ENCODE data around the gene KLHL40.

Gene KLHL40

GRCh38 chr3:42657675-42658074 lies 27.7 kb upstream of the KLHL40 start:
- DNase-seq (ENCODE audit: low read depth): no peak

GRCh38 chr3:42658091-42658770 lies 27.1 kb upstream of the KLHL40 start:
- no peak for DNase-seq (ENCODE audit: low read depth)

- DNase-seq (ENCODE audit: low read depth): no peak
Observed at GRCh38 chr3:42658771-42659390, 26.5 kb upstream of the KLHL40 start.

GRCh38 chr3:42659451-42660130 lies 25.7 kb upstream of the KLHL40 start:
- no peak for DNase-seq (ENCODE audit: low read depth)

- DNase-seq (ENCODE audit: low read depth): no peak
Observed at GRCh38 chr3:42660131-42660715, 25.1 kb upstream of the KLHL40 start.

GRCh38 chr3:42660898-42661297 lies 24.4 kb upstream of the KLHL40 start:
- DNase-seq (ENCODE audit: low read depth): no peak

GRCh38 chr3:42661593-42662022 lies 23.7 kb upstream of the KLHL40 start:
- no peak for DNase-seq (ENCODE audit: low read depth)

- no peak for DNase-seq (ENCODE audit: low read depth)
Observed at GRCh38 chr3:42662037-42662812, 23.1 kb upstream of the KLHL40 start.

- no peak for DNase-seq (ENCODE audit: low read depth)
Observed at GRCh38 chr3:42662813-42663535, 22.4 kb upstream of the KLHL40 start.

- DNase-seq (ENCODE audit: low read depth): no peak
Observed at GRCh38 chr3:42663581-42664437, 21.5 kb upstream of the KLHL40 start.

- no peak for DNase-seq (ENCODE audit: low read depth)
Observed at GRCh38 chr3:42664438-42664803, 20.9 kb upstream of the KLHL40 start.

GRCh38 chr3:42665050-42665878 lies 20.1 kb upstream of the KLHL40 start:
- no peak for DNase-seq (ENCODE audit: low read depth)

- no peak for DNase-seq (ENCODE audit: low read depth)
Observed at GRCh38 chr3:42666022-42666421, 19.3 kb upstream of the KLHL40 start.

GRCh38 chr3:42666577-42666998 lies 18.7 kb upstream of the KLHL40 start:
- DNase-seq (ENCODE audit: low read depth): no peak

GRCh38 chr3:42667096-42667522 lies 18.2 kb upstream of the KLHL40 start:
- DNase-seq (ENCODE audit: low read depth): no peak

- no peak for DNase-seq (ENCODE audit: low read depth)
Observed at GRCh38 chr3:42667523-42668412, 17.6 kb upstream of the KLHL40 start.

- DNase-seq (ENCODE audit: low read depth): no peak
Observed at GRCh38 chr3:42668413-42668760, 16.9 kb upstream of the KLHL40 start.

- no peak for DNase-seq (ENCODE audit: low read depth)
Observed at GRCh38 chr3:42668793-42669217, 16.5 kb upstream of the KLHL40 start.

Data from activated T-cell treated with anti-CD3 and anti-CD28 coated beads for 48 hours (primary cell).